Endothelial cell of umbilical vein (primary cell): ENCODE measurements around the gene NAV3. TPM values are rescaled to one million over a fixed set of nuclear protein-coding genes. Genes with fewer than 3 reads are reported as not detected.

Source experiments
- BruUV-seq: library from RNA; stranded (reverse); fragments of 400-500 nt; replicated peaks from 2 replicates; lab custom pipeline; 2021; lab: Mats Ljungman, UMichigan
- CTCF ChIA-PET: fragments of 300-600, 350-600 bp; sonication (Branson Sonifier 250); formaldehyde crosslinking; loops from one replicate; lab custom pipeline; 2021; ENCODE audit warnings: antibody characterized with exemption, inconsistent platforms; lab: Charles Lee
- POLR2A ChIA-PET: fragments of 300-600, 350-600 bp; sonication (Branson Sonifier 250); formaldehyde crosslinking; loops from one replicate; lab custom pipeline; 2021; ENCODE audit warnings: antibody characterized with exemption, inconsistent platforms; lab: Charles Lee
- DNase-seq: peaks from one replicate; pipeline ENCODE4 v3.0.0-alpha.2; 2011; ENCODE audit warnings: low read depth, low spot score
- FAIRE-seq: peaks from 2 replicates; lab custom pipeline; 2011; peaks lifted over from hg19 to GRCh38; lab: Jason Lieb, UNC
- H2AFZ ChIP-seq: 2 replicates; pipeline ENCODE4 v1.6.0; 2012; ENCODE audit warnings: low read depth, low read length, control low read depth, inconsistent platforms
- H3K27ac ChIP-seq: 2 replicates; pipeline ENCODE4 v1.5.1; 2011; ENCODE audit warnings: low read depth, mild to moderate bottlenecking, control low read depth, low read length, moderate library complexity; ENCODE audit not compliant: insufficient read depth
- H3K27me3 ChIP-seq, 2 experiments: 2 replicates each; pipeline versions ENCODE4 v1.6.0 to v1.6.1; 2011; ENCODE audit warnings: low read length in 2 of 2, mixed read lengths in 1 of 2; ENCODE audit not compliant: control insufficient read depth in 2 of 2, insufficient read depth in 2 of 2
- H3K36me3 ChIP-seq, 2 experiments: 2 replicates in 1 of 2; 3 replicates in 1 of 2; pipeline ENCODE4 v1.5.1; 2011; ENCODE audit warnings: low read length in 2 of 2, mild to moderate bottlenecking in 1 of 2, moderate library complexity in 1 of 2; ENCODE audit not compliant: control insufficient read depth in 2 of 2, insufficient read depth in 2 of 2; ENCODE audit errors: extremely low read depth in 1 of 2
- H3K4me1 ChIP-seq: 3 replicates; pipeline ENCODE4 v1.5.1; 2011; ENCODE audit warnings: mild to moderate bottlenecking, low read length; ENCODE audit not compliant: control insufficient read depth, insufficient read depth; ENCODE audit errors: extremely low read depth
- H3K4me2 ChIP-seq: 2 replicates; pipeline ENCODE4 v1.6.1; 2011; ENCODE audit warnings: low read length, control low read depth, mixed read lengths; ENCODE audit not compliant: insufficient read depth
- H3K4me3 ChIP-seq, 3 experiments: fragments of 200-600 bp in 1 of 3; sonication (generic), shearing (Covaris generic) in 1 of 3; replicated peaks in 1 of 3; 2 replicates each; pipeline ENCODE4 v1.5.1; 2011 to 2016; ENCODE audit warnings: control low read depth in 3 of 3, low read length in 3 of 3, mild to moderate bottlenecking in 2 of 3, inconsistent platforms in 1 of 3, low read depth in 1 of 3, moderate library complexity in 1 of 3; ENCODE audit not compliant: insufficient read depth in 1 of 3
- H3K79me2 ChIP-seq: 2 replicates; pipeline ENCODE4 v1.6.0; 2012; ENCODE audit warnings: low read length, inconsistent platforms; ENCODE audit not compliant: control insufficient read depth, insufficient read depth
- H3K9ac ChIP-seq: replicated peaks from 2 replicates; pipeline ENCODE3; 2011; ENCODE audit warnings: low read length, control low read depth; ENCODE audit not compliant: insufficient read depth; ENCODE audit errors: extremely low read depth
- H3K9me1 ChIP-seq: replicated peaks from 3 replicates; pipeline ENCODE4 v1.6.0; 2011; ENCODE audit warnings: mild to moderate bottlenecking, low read length; ENCODE audit not compliant: control insufficient read depth, insufficient read depth; ENCODE audit errors: extremely low read depth
- H3K9me3 ChIP-seq: replicated peaks from 2 replicates; pipeline ENCODE4 v1.5.1; 2012; ENCODE audit warnings: low read length, inconsistent platforms; ENCODE audit not compliant: control insufficient read depth, insufficient read depth
- H4K20me1 ChIP-seq: replicated peaks from 2 replicates; pipeline ENCODE3; 2011; ENCODE audit warnings: mild to moderate bottlenecking, low read length; ENCODE audit not compliant: control insufficient read depth, insufficient read depth; ENCODE audit errors: extremely low read depth
- EZH2 ChIP-seq: IDR thresholded peaks from 2 replicates; pipeline ENCODE4 v1.6.1; 2012; ENCODE audit warnings: borderline replicate concordance, low read depth, mild to moderate bottlenecking, moderate library complexity, low read length, inconsistent platforms; ENCODE audit not compliant: severe bottlenecking
- FOS ChIP-seq: IDR thresholded peaks from 2 replicates; pipeline ENCODE4 v1.6.1; 2011; ENCODE audit warnings: mild to moderate bottlenecking, low read length, moderate library complexity, borderline replicate concordance; ENCODE audit not compliant: insufficient read depth
- GATA2 ChIP-seq: IDR thresholded peaks from 2 replicates; pipeline ENCODE4 v1.7.0; 2011; ENCODE audit warnings: low read depth, mild to moderate bottlenecking, moderate library complexity, mixed read lengths, low read length; ENCODE audit not compliant: insufficient read length, insufficient read depth
- JUN ChIP-seq: IDR thresholded peaks from 2 replicates; pipeline ENCODE4 v1.6.1; 2011; ENCODE audit warnings: borderline replicate concordance, low read depth; ENCODE audit not compliant: insufficient read length, insufficient read depth
- MYC ChIP-seq: IDR thresholded peaks from one replicate; pipeline ENCODE4 v1.6.1; 2011; ENCODE audit warnings: mild to moderate bottlenecking, low read depth, low read length
- POLR2A ChIP-seq: IDR thresholded peaks from 2 replicates; pipeline ENCODE4 v1.6.1; 2012; ENCODE audit warnings: low read depth, mild to moderate bottlenecking, control low read depth, low read length
- POLR2AphosphoS5 ChIP-seq: IDR thresholded peaks from 2 replicates; pipeline ENCODE4 v1.6.1; 2012; ENCODE audit warnings: low read depth, mild to moderate bottlenecking, control low read depth, low read length, moderate library complexity; ENCODE audit not compliant: insufficient read depth
- dilution Hi-C: fragments of 300-500 bp; cut with MboI; formaldehyde crosslinking; loops from one replicate; pipeline ENCODE4 v1.15.0; 2019; ENCODE audit warnings: low sequenced_read_pairs; ENCODE audit not compliant: extremely low pct_ligation_motif_present
- intact Hi-C: fragments of 100-400 bp; cut with micrococcal nuclease; formaldehyde crosslinking; loops from one replicate; pipeline ENCODE4 v1.10.0; 2022
- polyA plus RNA-seq, 4 experiments: library from polyadenylated mRNA; depleted of rRNA in 3 of 4; stranded (reverse) in 3 of 4; unstranded in 1 of 4; fragments of >200 nt; gene quantifications; 2 replicates each; pipeline versions ENCODE4 v1.2.1 to v1.2.3, GENCODE V29; 2011 to 2012; ENCODE audit warnings: missing spikeins in 1 of 4
- total RNA-seq: library from RNA; stranded (reverse); gene quantifications from 2 replicates; pipeline ENCODE4 v1.2.3, GENCODE V29; 2021
- TF ChIP-seq, protein P1 (sequence below), 2 donors: IDR thresholded peaks; 1 replicate in 1 of 2; 2 replicates in 1 of 2; pipeline ENCODE4 v1.5.1; 2011; ENCODE audit warnings: low read length in 2 of 2, mild to moderate bottlenecking in 2 of 2, moderate library complexity in 2 of 2, control low read depth in 1 of 2, inconsistent platforms in 1 of 2, low read depth in 1 of 2; ENCODE audit not compliant: insufficient read depth in 1 of 2; ENCODE audit errors: extremely low read depth in 1 of 2
- TF ChIP-seq, protein P2 (sequence below): IDR thresholded peaks from 2 replicates; pipeline ENCODE4 v1.6.1; 2011; ENCODE audit not compliant: insufficient read depth, insufficient read length

The NAV3 gene
- total and polyA plus RNA-seq, 2 donors (not counting 3 experiments of a cell fraction or from before 2014, with no cell fraction given) = 6.7 to 40.1 TPM

DNA sequence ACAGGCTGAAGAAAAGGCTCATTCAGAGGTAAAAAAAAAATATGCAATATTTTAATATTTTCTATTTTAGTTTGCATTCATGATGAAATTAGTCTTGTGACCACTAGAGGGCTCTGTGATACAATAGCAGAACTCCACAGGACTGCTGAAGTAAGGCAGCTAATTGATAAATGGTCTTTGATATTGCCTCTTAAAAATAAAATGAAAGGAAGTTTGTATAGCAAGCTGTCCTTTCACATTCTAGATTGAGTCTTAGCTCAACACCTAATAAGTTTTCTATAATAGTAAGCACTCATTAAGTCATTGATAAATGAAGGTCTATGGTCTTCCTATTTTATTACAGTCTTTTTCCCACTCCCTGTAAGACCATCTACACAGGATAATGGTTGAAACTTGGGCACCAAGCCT is 315.7 kb downstream of the NAV3 start:
- no peaks in the 10 kb centered on the region for H3K27me3 ChIP-seq
- peak; percentile 59 for DNase-seq
- H3K4me1 ChIP-seq = no peaks in the 10 kb centered on the region
- no peak overlapping the region for H2AFZ ChIP-seq
- ChIA-PET CTCF (interaction anchor here (0.7 to 2.7 kb wide), 20 partner anchors 9 to 1229 kb away, joined by 3 to 27 read pairs (median 5); no protein-coding TSS in a partner anchor), POLR2A (no interaction called here)
- H3K4me2 ChIP-seq = no peak overlapping the region
- intact Hi-C loops (loop anchor here (1.0 to 10.0 kb wide), 3 partner anchors 1031 to 1228 kb away; no protein-coding TSS in a partner anchor), dilution Hi-C loops (no loop called here)
- no peak overlapping the region for H3K27ac ChIP-seq
- H3K79me2 ChIP-seq = no peaks in the 10 kb centered on the region
- no peak overlapping the region for H3K9ac ChIP-seq
- FAIRE-seq = peak; percentile 31
- TF ChIP-seq, protein P1, sequence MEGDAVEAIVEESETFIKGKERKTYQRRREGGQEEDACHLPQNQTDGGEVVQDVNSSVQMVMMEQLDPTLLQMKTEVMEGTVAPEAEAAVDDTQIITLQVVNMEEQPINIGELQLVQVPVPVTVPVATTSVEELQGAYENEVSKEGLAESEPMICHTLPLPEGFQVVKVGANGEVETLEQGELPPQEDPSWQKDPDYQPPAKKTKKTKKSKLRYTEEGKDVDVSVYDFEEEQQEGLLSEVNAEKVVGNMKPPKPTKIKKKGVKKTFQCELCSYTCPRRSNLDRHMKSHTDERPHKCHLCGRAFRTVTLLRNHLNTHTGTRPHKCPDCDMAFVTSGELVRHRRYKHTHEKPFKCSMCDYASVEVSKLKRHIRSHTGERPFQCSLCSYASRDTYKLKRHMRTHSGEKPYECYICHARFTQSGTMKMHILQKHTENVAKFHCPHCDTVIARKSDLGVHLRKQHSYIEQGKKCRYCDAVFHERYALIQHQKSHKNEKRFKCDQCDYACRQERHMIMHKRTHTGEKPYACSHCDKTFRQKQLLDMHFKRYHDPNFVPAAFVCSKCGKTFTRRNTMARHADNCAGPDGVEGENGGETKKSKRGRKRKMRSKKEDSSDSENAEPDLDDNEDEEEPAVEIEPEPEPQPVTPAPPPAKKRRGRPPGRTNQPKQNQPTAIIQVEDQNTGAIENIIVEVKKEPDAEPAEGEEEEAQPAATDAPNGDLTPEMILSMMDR (IDR thresholded peaks at IDR 0.05; ENCODE audit: extremely low read depth in 1 of 2, insufficient read depth in 1 of 2, low read depth in 1 of 2, low read length in 2 of 2) = peak; percentile 49 to 54
- no peak for TF ChIP-seq POLR2AphosphoS5
- H3K9me3 ChIP-seq = no peaks in the 10 kb centered on the region
- H4K20me1 ChIP-seq = no peaks in the 10 kb centered on the region
- no peak overlapping the region for H3K4me3 ChIP-seq
- H3K36me3 ChIP-seq = peaks cover 0 to 3% of the 10 kb centered on the region in 2 experiments
- no TSS peak for BruUV-seq
- no peaks in the 10 kb centered on the region for H3K9me1 ChIP-seq

DNA sequence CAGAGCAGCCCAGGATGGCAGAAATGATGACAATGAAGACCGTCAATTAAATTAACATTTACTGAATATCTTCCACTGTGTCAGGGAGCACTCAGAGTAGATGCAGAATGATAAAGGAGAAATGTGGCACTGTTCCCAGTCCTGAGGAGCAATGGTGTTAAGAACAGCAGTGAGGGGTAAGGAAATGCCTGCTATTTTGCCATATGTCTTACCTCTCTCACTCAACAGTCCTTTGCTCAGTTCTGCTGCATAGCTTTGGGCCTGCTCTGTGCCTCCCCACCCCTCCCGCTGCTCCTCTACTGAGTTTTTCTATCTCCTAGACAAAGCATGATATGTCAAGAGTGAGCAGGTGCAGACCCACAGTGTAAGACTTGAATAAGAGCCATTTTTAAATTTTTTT is 318.8 kb downstream of the NAV3 start:
- no peaks in the 10 kb centered on the region for H3K4me1 ChIP-seq
- no peaks in the 10 kb centered on the region for H3K27me3 ChIP-seq
- H3K9me3 ChIP-seq = no peaks in the 10 kb centered on the region
- ChIA-PET POLR2A (no interaction called here), CTCF (interaction anchor here (1.5 kb wide), 1 partner anchor 37 kb away, joined by 3 read pairs; no protein-coding TSS in a partner anchor)
- no peaks in the 10 kb centered on the region for H4K20me1 ChIP-seq
- FAIRE-seq (no peak), DNase-seq (no peak)
- H3K4me2 ChIP-seq = no peak overlapping the region
- intact Hi-C loops (loop anchor here (5.0 to 10.0 kb wide), 2 partner anchors 1028 to 1195 kb away; no protein-coding TSS in a partner anchor), dilution Hi-C loops (no loop called here)
- no peaks in the 10 kb centered on the region for H3K79me2 ChIP-seq
- no TSS peak for BruUV-seq
- no peak overlapping the region for H3K9ac ChIP-seq
- no peaks in the 10 kb centered on the region for H3K9me1 ChIP-seq
- no peak overlapping the region for H3K4me3 ChIP-seq
- no peak overlapping the region for H3K27ac ChIP-seq
- TF ChIP-seq, protein P2, sequence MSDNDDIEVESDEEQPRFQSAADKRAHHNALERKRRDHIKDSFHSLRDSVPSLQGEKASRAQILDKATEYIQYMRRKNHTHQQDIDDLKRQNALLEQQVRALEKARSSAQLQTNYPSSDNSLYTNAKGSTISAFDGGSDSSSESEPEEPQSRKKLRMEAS = no peak
- no peak for TF ChIP-seq JUN
- no peak for TF ChIP-seq FOS
- TF ChIP-seq MYC = no peak
- TF ChIP-seq GATA2 = no peak
- no peak for TF ChIP-seq POLR2A
- TF ChIP-seq POLR2AphosphoS5 = no peak
- TF ChIP-seq, protein P1 (IDR thresholded peaks at IDR 0.05; ENCODE audit: extremely low read depth in 1 of 2, insufficient read depth in 1 of 2, low read depth in 1 of 2, low read length in 2 of 2) = no peak
- no peak for TF ChIP-seq EZH2
- no peak overlapping the region for H2AFZ ChIP-seq
- peaks cover 0 to 7% of the 10 kb centered on the region in 2 experiments for H3K36me3 ChIP-seq
